ENCODE measurements around the gene WDR1.

DNA sequence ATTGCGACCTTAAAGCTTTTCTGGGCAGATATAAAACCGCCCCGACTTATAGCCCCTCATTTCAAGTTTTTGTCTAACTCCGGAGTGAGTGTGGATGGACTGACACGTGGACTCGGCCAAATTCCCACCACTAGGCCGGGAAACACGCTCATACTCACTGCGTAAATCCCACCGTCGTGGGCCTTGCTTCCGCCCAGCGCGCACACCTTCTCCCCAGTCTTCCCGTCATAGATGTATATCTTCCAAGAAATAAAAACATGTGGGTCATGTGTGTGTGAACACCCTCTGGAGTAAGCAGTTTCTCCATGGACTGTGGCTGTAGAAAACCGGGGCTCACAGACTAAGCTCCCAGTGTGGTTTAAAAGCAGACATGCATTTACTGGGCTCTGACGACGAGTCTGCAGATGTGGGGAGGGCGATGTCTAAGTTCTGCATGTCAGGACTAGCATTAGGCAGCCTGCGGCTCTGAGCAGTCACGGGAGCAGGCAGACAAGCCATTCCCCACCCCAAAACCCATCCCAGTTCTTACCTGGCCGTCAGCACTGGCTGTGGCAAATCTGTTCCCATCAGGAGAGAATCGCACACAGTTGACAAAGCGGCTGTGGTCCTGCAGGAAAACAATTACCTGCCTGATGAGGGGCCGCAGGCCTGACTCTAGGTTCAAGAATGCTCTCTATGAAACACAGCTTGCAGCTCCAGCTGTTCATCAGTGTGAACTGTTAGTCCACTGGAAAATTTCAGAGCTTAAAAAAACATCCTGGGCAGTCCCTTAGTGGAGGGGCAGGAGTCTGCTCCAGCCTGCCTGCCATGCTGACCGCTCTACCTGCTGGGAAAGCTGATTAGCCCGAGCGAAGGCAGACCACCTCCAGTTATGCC, 28.2 kb downstream of the WDR1 start:
- TF ChIP-seq, protein P1, sequence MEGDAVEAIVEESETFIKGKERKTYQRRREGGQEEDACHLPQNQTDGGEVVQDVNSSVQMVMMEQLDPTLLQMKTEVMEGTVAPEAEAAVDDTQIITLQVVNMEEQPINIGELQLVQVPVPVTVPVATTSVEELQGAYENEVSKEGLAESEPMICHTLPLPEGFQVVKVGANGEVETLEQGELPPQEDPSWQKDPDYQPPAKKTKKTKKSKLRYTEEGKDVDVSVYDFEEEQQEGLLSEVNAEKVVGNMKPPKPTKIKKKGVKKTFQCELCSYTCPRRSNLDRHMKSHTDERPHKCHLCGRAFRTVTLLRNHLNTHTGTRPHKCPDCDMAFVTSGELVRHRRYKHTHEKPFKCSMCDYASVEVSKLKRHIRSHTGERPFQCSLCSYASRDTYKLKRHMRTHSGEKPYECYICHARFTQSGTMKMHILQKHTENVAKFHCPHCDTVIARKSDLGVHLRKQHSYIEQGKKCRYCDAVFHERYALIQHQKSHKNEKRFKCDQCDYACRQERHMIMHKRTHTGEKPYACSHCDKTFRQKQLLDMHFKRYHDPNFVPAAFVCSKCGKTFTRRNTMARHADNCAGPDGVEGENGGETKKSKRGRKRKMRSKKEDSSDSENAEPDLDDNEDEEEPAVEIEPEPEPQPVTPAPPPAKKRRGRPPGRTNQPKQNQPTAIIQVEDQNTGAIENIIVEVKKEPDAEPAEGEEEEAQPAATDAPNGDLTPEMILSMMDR (IDR thresholded peaks at IDR 0.05; ENCODE audit: insufficient read depth, low read length, poor library complexity, severe bottlenecking), result no peak
- no peak for TF ChIP-seq EZH2phosphoT487 (conservative IDR thresholded peaks at IDR 0.05; ENCODE audit: low read length)

Data from SU-DHL-6 (cell line).